IMR-90 (cell line): ENCODE results near the gene ZNF783. TPM values are rescaled to one million over a fixed set of nuclear protein-coding genes. Genes with fewer than 3 reads are reported as not detected.

Experiments
- ATAC-seq: fragments of 200-7000 bp; cut with Tn5 transposase; 2 replicates; pipeline ENCODE4 v1.9.1; 2020; ENCODE audit warnings: low read depth, mild to moderate bottlenecking, moderate library complexity
- BruUV-seq: library from RNA; stranded (reverse); fragments of 400-500 nt; replicated peaks from 2 replicates; lab custom pipeline; 2021; lab: Mats Ljungman, UMichigan
- CTCF ChIA-PET: fragments of 300-600 bp; formaldehyde crosslinking; extraction: SDS; loops from one replicate; lab custom pipeline; 2021; ENCODE audit warnings: antibody characterized with exemption; lab: Yijun Ruan, JAX
- POLR2A ChIA-PET: fragments of 300-600 bp; sonication (Branson Sonifier 250); formaldehyde crosslinking; loops from one replicate; lab custom pipeline; 2022; ENCODE audit warnings: antibody characterized with exemption; ENCODE audit not compliant: unreplicated experiment; lab: Charles Lee
- DNase-seq: peaks from one replicate; pipeline ENCODE4 v3.0.0; 2013
- H2AFZ ChIP-seq: replicated peaks from 2 replicates; pipeline ENCODE3; 2013; ENCODE audit warnings: low read length, mild to moderate bottlenecking; ENCODE audit not compliant: poor library complexity
- H2AK5ac ChIP-seq: 2 replicates; pipeline ENCODE4 v1.6.1; 2013; ENCODE audit warnings: low read depth, low read length, inconsistent platforms
- H2AK9ac ChIP-seq: replicated peaks from 2 replicates; pipeline ENCODE3; 2013; ENCODE audit warnings: mild to moderate bottlenecking, low read depth, low read length, moderate library complexity; ENCODE audit not compliant: poor library complexity
- H2BK120ac ChIP-seq: 2 replicates; pipeline ENCODE4 v1.6.1; 2013; ENCODE audit warnings: low read depth, low read length, inconsistent platforms
- H2BK15ac ChIP-seq: 3 replicates; pipeline ENCODE4 v1.6.1; 2013; ENCODE audit warnings: low read depth, low read length, inconsistent platforms
- H2BK20ac ChIP-seq: 2 replicates; pipeline ENCODE4 v1.6.1; 2013; ENCODE audit warnings: low read depth, mild to moderate bottlenecking, inconsistent platforms, low read length, moderate library complexity
- H2BK5ac ChIP-seq: 2 replicates; pipeline ENCODE4 v1.6.1; 2013; ENCODE audit warnings: mild to moderate bottlenecking, low read depth, low read length, inconsistent platforms; ENCODE audit not compliant: poor library complexity, severe bottlenecking
- H3K14ac ChIP-seq: replicated peaks from 2 replicates; pipeline ENCODE4 v1.6.1; 2013; ENCODE audit warnings: low read depth, low read length, inconsistent platforms
- H3K18ac ChIP-seq: 2 replicates; pipeline ENCODE4 v1.6.1; 2013; ENCODE audit warnings: low read depth, low read length, control low read depth
- H3K23ac ChIP-seq: 2 replicates; pipeline ENCODE4 v1.6.1; 2013; ENCODE audit warnings: low read depth, low read length, inconsistent platforms
- H3K27ac ChIP-seq: 2 replicates; pipeline ENCODE4 v1.5.1; 2013; ENCODE audit warnings: mild to moderate bottlenecking, control low read depth, low read length; ENCODE audit not compliant: insufficient read depth
- H3K27me3 ChIP-seq: 2 replicates; pipeline ENCODE4 v1.6.1; 2013; ENCODE audit warnings: low read length; ENCODE audit not compliant: control insufficient read depth, insufficient read depth
- H3K36me3 ChIP-seq: 2 replicates; pipeline ENCODE4 v1.6.1; 2013; ENCODE audit warnings: low read length, mixed read lengths; ENCODE audit not compliant: control insufficient read depth, insufficient read depth
- H3K4ac ChIP-seq: 2 replicates; pipeline ENCODE4 v1.6.1; 2013; ENCODE audit warnings: low read depth, low read length, inconsistent platforms
- H3K4me1 ChIP-seq: 2 replicates; pipeline ENCODE4 v1.6.1; 2013; ENCODE audit warnings: low read length, mixed read lengths; ENCODE audit not compliant: control insufficient read depth, insufficient read depth
- H3K4me2 ChIP-seq: 2 replicates; pipeline ENCODE4 v1.6.1; 2013; ENCODE audit warnings: low read depth, mild to moderate bottlenecking, control low read depth, low read length, moderate library complexity
- H3K4me3 ChIP-seq: 2 replicates; pipeline ENCODE4 v1.5.1; 2013; ENCODE audit warnings: low read depth, mild to moderate bottlenecking, control low read depth, low read length, moderate library complexity; ENCODE audit not compliant: insufficient read depth
- H3K56ac ChIP-seq: 2 replicates; pipeline ENCODE4 v1.6.1; 2013; ENCODE audit warnings: low read length, inconsistent platforms; ENCODE audit not compliant: insufficient read depth; ENCODE audit errors: extremely low read depth
- H3K79me1 ChIP-seq, 2 experiments: 2 replicates each; pipeline ENCODE4 v1.6.1; 2013; ENCODE audit warnings: low read length in 2 of 2, inconsistent platforms in 1 of 2, low read depth in 1 of 2
- H3K9ac ChIP-seq: 2 replicates; pipeline ENCODE4 v1.6.1; 2013; ENCODE audit warnings: low read depth, low read length, control low read depth
- H3K9me1 ChIP-seq: 2 replicates; pipeline ENCODE4 v1.6.1; 2013; ENCODE audit warnings: low read length, inconsistent platforms; ENCODE audit not compliant: insufficient read depth
- H3K9me3 ChIP-seq: 2 replicates; pipeline ENCODE4 v1.6.1; 2013; ENCODE audit warnings: low read length; ENCODE audit not compliant: control insufficient read depth, insufficient read depth
- H4K20me1 ChIP-seq: 2 replicates; pipeline ENCODE4 v1.6.1; 2013; ENCODE audit warnings: low read length, inconsistent platforms; ENCODE audit not compliant: insufficient read depth
- H4K5ac ChIP-seq: 2 replicates; pipeline ENCODE4 v1.6.1; 2013; ENCODE audit warnings: mild to moderate bottlenecking, low read depth, low read length, control low read depth
- H4K8ac ChIP-seq, 2 experiments: 2 replicates each; pipeline ENCODE4 v1.6.1; 2013; ENCODE audit warnings: low read depth in 2 of 2, low read length in 2 of 2, control low read depth in 1 of 2, inconsistent platforms in 1 of 2
- H4K91ac ChIP-seq: 2 replicates; pipeline ENCODE4 v1.6.1; 2013; ENCODE audit warnings: low read depth, low read length, inconsistent platforms; ENCODE audit not compliant: insufficient read depth
- BHLHE40 ChIP-seq: fragments of 150-350 bp; IDR thresholded peaks from 2 replicates; pipeline ENCODE4 v1.6.1; 2016; ENCODE audit warnings: mild to moderate bottlenecking, low read depth, low read length
- CTCF ChIP-seq: conservative IDR thresholded peaks from 2 replicates; pipeline ENCODE4 v1.5.1; 2012; ENCODE audit warnings: mild to moderate bottlenecking, low read depth, low read length, improper control_type of control experiment
- ELK1 ChIP-seq: fragments of 150-350 bp; IDR thresholded peaks from 2 replicates; pipeline ENCODE4 v1.6.1; 2016; ENCODE audit warnings: low read depth, mild to moderate bottlenecking, low read length, moderate library complexity, borderline replicate concordance
- FOS ChIP-seq: fragments of 150-350 bp; IDR thresholded peaks from 2 replicates; pipeline ENCODE4 v1.6.1; 2016; ENCODE audit warnings: low read depth, low read length
- MAZ ChIP-seq: IDR thresholded peaks from 2 replicates; pipeline ENCODE4 v1.6.1; 2012; ENCODE audit warnings: low read depth, mild to moderate bottlenecking, low read length, improper control_type of control experiment, moderate library complexity, borderline replicate concordance
- MXI1 ChIP-seq: IDR thresholded peaks from 2 replicates; pipeline ENCODE4 v1.6.1; 2012; ENCODE audit warnings: low read depth, mild to moderate bottlenecking, low read length, moderate library complexity, borderline replicate concordance
- NFE2L2 ChIP-seq: fragments of 150-350 bp; IDR thresholded peaks from 2 replicates; pipeline ENCODE4 v1.6.1; 2016; ENCODE audit warnings: low read depth, mild to moderate bottlenecking, low read length
- RAD21 ChIP-seq: IDR thresholded peaks from 2 replicates; pipeline ENCODE4 v1.6.1; 2012; ENCODE audit warnings: low read length, improper control_type of control experiment
- RCOR1 ChIP-seq: IDR thresholded peaks from 2 replicates; pipeline ENCODE4 v1.6.1; 2012; ENCODE audit warnings: mild to moderate bottlenecking, low read length, improper control_type of control experiment; ENCODE audit not compliant: insufficient replicate concordance
- RFX5 ChIP-seq: IDR thresholded peaks from 2 replicates; pipeline ENCODE4 v1.8.0; 2012; ENCODE audit warnings: low read depth, mild to moderate bottlenecking, low read length, moderate library complexity
- USF2 ChIP-seq: fragments of 150-350 bp; IDR thresholded peaks from 2 replicates; pipeline ENCODE4 v1.6.1; 2017; ENCODE audit warnings: mild to moderate bottlenecking, antibody characterized with exemption, low read length, low read depth
- WGBS, 2 experiments: methylation state at CpG; one replicate each; pipeline versions ENCODE4 v1.1.5 to v1.1.7; 2013; ENCODE audit warnings: missing lambda C conversion rate in 2 of 2; ENCODE audit not compliant: insufficient read length in 1 of 2; ENCODE audit errors: extremely low coverage in 2 of 2; 5-methylcytosine and 5-hydroxymethylcytosine counted together
- dilution Hi-C: fragments of 300-500 bp; cut with HindIII; formaldehyde crosslinking; loops from one replicate; pipeline ENCODE4 v1.14.3; 2018; ENCODE audit warnings: low sequenced_read_pairs; ENCODE audit not compliant: unreplicated experiment
- in situ Hi-C: fragments of 300-500 bp; cut with MboI; formaldehyde crosslinking; loops from 3 replicates; pipeline ENCODE4 v1.14.3; 2019; ENCODE audit warnings: low sequenced_read_pairs, inconsistent platforms, mixed read lengths
- intact Hi-C: fragments of 100-400 bp; cut with micrococcal nuclease; formaldehyde crosslinking; loops from 2 replicates; pipeline ENCODE4 v1.10.0; 2022
- polyA plus RNA-seq, 3 experiments: library from polyadenylated mRNA; depleted of rRNA; stranded (reverse); fragments of >200 nt; gene quantifications; 2 replicates each; pipeline ENCODE4 v1.2.3, GENCODE V29; 2012; ENCODE audit warnings: low replicate concordance in 1 of 3
- total RNA-seq: library from RNA; depleted of rRNA; stranded (reverse); fragments of >200 nt; gene quantifications from 2 replicates; pipeline ENCODE4 v1.2.3, GENCODE V29; 2012

The ZNF783 gene
- total and polyA plus RNA-seq, 2 of the 4 experiments (the other 2 are of a cell fraction), result 2.3 to 7.2 TPM

GRCh38 chr7:149225656-149226055 lies 36.3 kb upstream of the ZNF783 start:
- H4K20me1 ChIP-seq, result no peaks in the 10 kb centered on the region
- no peaks in the 10 kb centered on the region; a peak in 1 of 4 replicates for H3K79me1 ChIP-seq
- H3K56ac ChIP-seq, result no peak overlapping the region
- H3K9ac ChIP-seq, result no peak overlapping the region
- DNase-seq (no peak), ATAC-seq (no peak)
- intact Hi-C loops, result no loop called here
- WGBS, 2 experiments, result 96% methylated on average over 14 of the region's 22 CpGs; no CpG with 5 or more reads in 1 of the 2 experiments
- dilution Hi-C loops, result no loop called here
- no peak overlapping the region for H2BK15ac ChIP-seq
- ChIA-PET CTCF (no interaction called here), POLR2A (no interaction called here)
- in situ Hi-C loops, result no loop called here
- no peak overlapping the region for H2AFZ ChIP-seq
- H3K14ac ChIP-seq, result no peak overlapping the region
- H3K27ac ChIP-seq, result no peak overlapping the region
- H3K4me1 ChIP-seq, result no peaks in the 10 kb centered on the region
- H3K27me3 ChIP-seq, result no peaks in the 10 kb centered on the region
- H4K5ac ChIP-seq, result no peak overlapping the region
- no peak overlapping the region for H4K91ac ChIP-seq
- no peak overlapping the region for H4K8ac ChIP-seq
- H2BK20ac ChIP-seq, result no peak overlapping the region
- TF ChIP-seq BHLHE40, result no peak
- TF ChIP-seq MXI1, result no peak
- no peak for TF ChIP-seq CTCF
- no peak for TF ChIP-seq RAD21
- TF ChIP-seq MAZ, result no peak
- no peak for TF ChIP-seq NFE2L2
- TF ChIP-seq RFX5, result no peak
- TF ChIP-seq RCOR1, result no peak
- no peak for TF ChIP-seq FOS
- no peak for TF ChIP-seq USF2
- TF ChIP-seq ELK1, result no peak
- H3K9me3 ChIP-seq, result no peaks in the 10 kb centered on the region
- no peaks in the 10 kb centered on the region for H3K9me1 ChIP-seq
- no peak overlapping the region for H3K18ac ChIP-seq
- H3K4me3 ChIP-seq, result no peak overlapping the region
- H2AK5ac ChIP-seq, result no peak overlapping the region
- peaks cover 31% of the 10 kb centered on the region for H3K36me3 ChIP-seq
- H3K23ac ChIP-seq, result no peak overlapping the region
- no peak overlapping the region for H2BK120ac ChIP-seq
- no peak overlapping the region for H3K4me2 ChIP-seq
- no peak overlapping the region for H2BK5ac ChIP-seq
- no peak overlapping the region for H2AK9ac ChIP-seq
- no peak overlapping the region for H3K4ac ChIP-seq
- BruUV-seq, result no TSS peak
